Sigmoid colon (tissue), 4 donors: ENCODE results near the gene CPSF4L.

Experiments
- CTCF ChIP-seq, 4 experiments: fragments of 450-650 bp in 3 of 4; fragments of 200-600 bp in 1 of 4; IDR thresholded peaks; one replicate each; pipeline ENCODE4 v1.5.1; 2016 to 2019; ENCODE audit warnings: antibody characterized with exemption in 4 of 4, mild to moderate bottlenecking in 3 of 4, moderate library complexity in 2 of 4
- EP300 ChIP-seq, 4 donors: sonication (generic); formaldehyde crosslinking; IDR thresholded peaks; one replicate each; pipeline ENCODE4 v1.6.1; 2017; ENCODE audit warnings: antibody characterized with exemption in 4 of 4
- POLR2A ChIP-seq, 2 donors: fragments of 450-650 bp; IDR thresholded peaks; one replicate each; pipeline ENCODE4 v1.6.1; 2016; ENCODE audit warnings: antibody characterized with exemption in 2 of 2, mild to moderate bottlenecking in 2 of 2, moderate library complexity in 2 of 2

GRCh38 chr17:73290399-73291259 is 28.9 kb upstream of the CPSF4L start:
- no peak for TF ChIP-seq CTCF (IDR thresholded peaks at IDR 0.05)
- TF ChIP-seq POLR2A (IDR thresholded peaks at IDR 0.05): no peak
- TF ChIP-seq EP300 (IDR thresholded peaks at IDR 0.05): no peak
